WI38 (cell line): ENCODE measurements around the gene ZNF474.

Experiments
- H3K4me3 ChIP-seq: 2 replicates; pipeline ENCODE4 v1.5.1; 2011; ENCODE audit warnings: low read depth, mild to moderate bottlenecking, control low read depth, low read length
- CTCF ChIP-seq: IDR thresholded peaks from 2 replicates; pipeline ENCODE4 v1.5.1; 2012; ENCODE audit warnings: low read depth, mild to moderate bottlenecking, control low read depth, low read length

The ZNF474 gene

GRCh38 chr5:122118356-122118948 is 10.9 kb upstream of the ZNF474 start:
- TF ChIP-seq CTCF: no peak
- no peak overlapping the region for H3K4me3 ChIP-seq

GRCh38 chr5:122119205-122119604 is 10.1 kb upstream of the ZNF474 start:
- no peak overlapping the region for H3K4me3 ChIP-seq
- no peak for TF ChIP-seq CTCF

GRCh38 chr5:122120493-122120892 is 8.9 kb upstream of the ZNF474 start:
- no peak overlapping the region for H3K4me3 ChIP-seq
- no peak for TF ChIP-seq CTCF

GRCh38 chr5:122120957-122121356 is 8.4 kb upstream of the ZNF474 start:
- no peak overlapping the region for H3K4me3 ChIP-seq
- TF ChIP-seq CTCF: no peak

GRCh38 chr5:122121479-122122465 is 7.6 kb upstream of the ZNF474 start:
- H3K4me3 ChIP-seq: no peak overlapping the region
- TF ChIP-seq CTCF: no peak

GRCh38 chr5:122124766-122125165 is 4.6 kb upstream of the ZNF474 start:
- H3K4me3 ChIP-seq: no peak overlapping the region
- no peak for TF ChIP-seq CTCF

GRCh38 chr5:122126177-122126755 is 3.1 kb upstream of the ZNF474 start:
- no peak for TF ChIP-seq CTCF
- peak overlapping the region; percentile 30 for H3K4me3 ChIP-seq
